ENCODE data around the gene CTR9.

The CTR9 gene

DNA sequence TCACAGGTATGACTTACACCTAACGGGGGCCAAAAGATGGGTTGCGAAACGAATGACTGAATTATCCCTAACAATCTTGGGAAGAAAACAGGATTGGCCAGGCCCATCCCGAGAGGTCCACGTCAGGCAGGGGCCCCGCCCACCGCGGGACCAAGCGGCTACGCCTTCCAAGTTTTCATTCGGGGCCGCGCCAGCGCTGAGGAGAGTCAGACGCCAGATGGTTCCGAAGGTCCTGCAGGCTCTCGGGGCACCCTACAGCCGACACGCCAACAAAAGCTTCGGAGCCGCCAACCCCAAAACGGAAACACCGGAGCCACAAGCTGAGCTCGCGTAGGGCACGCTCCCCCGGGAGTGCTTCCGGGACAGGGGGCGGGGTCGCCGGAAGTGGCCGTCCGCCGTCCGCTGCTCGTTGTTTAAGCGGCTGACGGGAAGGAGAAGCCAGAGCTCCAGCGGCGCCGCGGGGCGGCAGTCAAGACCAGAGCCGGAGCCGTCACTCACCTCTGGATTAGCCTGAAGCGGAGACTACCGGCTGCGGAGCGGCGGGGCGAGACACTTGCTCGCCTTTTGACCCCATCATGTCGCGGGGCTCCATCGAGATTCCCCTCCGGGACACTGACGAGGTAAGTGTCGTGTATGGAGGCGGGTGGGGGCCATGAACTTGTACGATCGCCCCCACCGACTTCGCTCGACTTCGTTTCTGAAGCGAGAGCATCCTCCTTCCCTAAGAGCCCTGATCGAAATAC lies at the start of gene CTR9:
CTR9 (plus strand) TSS at position 409 of the 743 bp plus-strand sequence; CDS start at position 576, 167 bp downstream.
- DNase-seq: peak; percentile 86

DNA sequence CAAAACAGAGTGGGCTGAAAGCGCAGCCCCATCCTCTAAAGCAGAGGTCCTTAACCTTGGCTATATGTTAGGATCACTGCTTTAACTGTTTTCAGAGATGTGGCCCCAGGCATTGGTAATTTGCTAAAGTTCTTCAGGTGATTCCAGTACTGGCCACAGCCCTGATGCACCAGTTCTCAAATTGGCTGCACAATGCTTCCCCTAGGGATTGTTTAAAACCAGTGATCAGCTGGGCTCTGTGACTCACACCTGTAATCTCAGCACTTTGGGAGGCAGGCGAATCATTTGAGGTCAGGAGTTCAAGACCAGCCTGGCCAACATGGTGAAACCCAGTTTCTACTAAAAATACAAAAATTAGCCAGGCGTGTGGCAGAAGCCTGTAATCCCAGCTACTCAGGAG lies 49.1 kb upstream of the CTR9 start:
- DNase-seq: no peak

DNA sequence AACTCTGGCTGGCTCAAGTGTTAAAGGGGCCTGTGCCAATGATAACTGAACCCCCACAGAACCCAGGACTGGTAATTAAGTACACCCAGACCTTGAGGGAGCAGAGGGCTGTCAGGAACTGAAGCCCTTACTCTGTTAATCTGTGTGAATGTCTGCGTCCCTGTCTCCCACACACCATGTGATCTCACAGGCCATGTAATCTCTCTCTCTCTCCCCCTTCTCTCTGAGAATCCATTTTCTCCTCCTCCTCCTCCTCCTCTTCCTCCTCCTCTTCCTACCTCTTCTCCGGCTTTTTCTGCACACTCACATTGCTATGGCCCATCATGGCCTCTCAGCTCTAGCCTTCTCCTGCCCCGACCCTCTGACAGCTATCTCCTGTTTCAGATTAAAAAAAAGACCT lies 42.9 kb upstream of the CTR9 start:
- DNase-seq: no peak

GRCh38 chr11:10709299-10710086 lies 41.6 kb upstream of the CTR9 start:
- DNase-seq: no peak

GRCh38 chr11:10715571-10715970 lies 35.5 kb upstream of the CTR9 start:
- no peak for DNase-seq

DNA sequence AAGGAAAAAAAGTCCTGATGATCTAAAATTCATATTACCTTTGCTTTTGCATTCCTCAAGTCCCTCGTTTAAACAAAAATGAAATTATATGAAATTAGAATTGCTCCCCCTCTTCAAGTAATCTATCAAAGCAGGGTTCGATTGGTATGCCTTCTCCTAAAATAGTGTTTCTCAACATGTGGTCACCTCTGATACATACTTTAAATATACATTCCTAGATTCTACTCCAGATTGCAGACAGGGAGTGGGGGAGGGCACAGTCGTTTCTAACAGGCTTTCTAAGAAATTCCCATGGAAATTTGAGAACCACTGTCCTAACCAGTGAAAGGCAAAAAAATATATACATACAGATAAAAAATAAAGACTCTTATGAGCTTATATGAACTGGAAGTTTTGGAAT lies 34.9 kb upstream of the CTR9 start:
- DNase-seq: no peak

- DNase-seq: no peak
These were observed 34.3 kb upstream of the CTR9 start for GRCh38 chr11:10716543-10717259.

DNA sequence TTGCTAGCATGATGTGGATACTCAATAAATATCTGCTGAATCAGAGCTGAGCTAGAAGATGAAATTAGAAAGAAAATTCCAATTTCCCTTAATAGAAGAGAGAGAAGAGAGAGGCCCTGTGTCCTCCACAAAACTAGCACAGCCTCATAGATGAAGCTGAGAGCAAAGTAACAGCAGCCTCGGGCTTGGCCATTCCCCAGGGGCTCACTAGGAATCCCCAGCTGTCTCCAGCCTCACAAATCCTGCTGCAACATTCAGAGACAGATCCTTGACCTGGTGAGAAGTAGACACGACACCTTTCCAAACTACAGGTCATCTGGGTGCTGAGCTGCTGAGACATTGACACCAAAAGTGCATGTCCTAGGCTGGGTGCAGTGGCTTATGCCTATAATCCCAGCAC lies 31.4 kb upstream of the CTR9 start:
- no peak for DNase-seq

DNA sequence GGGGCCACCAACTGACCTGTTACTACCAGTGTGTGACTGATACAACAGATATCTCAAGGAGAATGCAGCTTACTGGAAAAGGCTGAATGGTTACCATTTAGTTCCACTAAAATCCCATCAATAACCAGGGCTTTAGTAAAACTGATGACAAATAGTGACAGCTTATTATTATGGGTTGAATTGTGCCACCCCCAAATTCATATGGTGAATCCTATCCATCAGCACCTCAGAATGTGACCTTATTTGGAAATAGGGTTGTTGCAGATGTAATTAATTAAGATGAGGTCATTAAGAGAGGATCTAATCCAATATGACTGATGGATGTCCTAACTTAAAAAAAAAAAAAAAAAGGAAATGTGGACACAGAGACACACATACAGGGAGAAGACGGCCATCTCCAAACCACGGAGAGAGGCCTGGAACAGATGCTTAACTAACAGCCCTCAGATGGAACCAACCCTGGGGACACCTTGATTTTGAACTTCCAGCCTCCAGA lies 30.1 kb upstream of the CTR9 start:
- DNase-seq: no peak

DNA sequence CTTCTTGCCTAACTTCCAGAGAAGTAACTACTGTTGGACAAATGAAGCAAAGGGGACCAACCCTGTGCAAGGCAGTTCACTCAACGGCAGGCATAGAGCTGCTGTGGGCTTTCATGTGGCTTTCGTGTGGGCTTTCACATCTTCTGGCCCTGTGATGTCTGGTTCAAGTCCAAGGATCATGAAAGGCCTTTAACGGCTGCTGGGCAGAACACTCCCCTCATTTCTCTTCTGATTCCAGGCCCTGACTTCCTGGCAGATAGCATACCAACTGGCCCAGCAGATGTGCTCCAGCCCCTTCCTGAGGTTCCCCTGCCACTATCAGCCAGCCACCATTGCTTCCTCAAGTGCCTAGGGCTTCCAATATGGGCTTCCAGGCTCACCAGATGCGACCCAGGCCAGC lies 28.7 kb upstream of the CTR9 start:
- DNase-seq: no peak

DNA sequence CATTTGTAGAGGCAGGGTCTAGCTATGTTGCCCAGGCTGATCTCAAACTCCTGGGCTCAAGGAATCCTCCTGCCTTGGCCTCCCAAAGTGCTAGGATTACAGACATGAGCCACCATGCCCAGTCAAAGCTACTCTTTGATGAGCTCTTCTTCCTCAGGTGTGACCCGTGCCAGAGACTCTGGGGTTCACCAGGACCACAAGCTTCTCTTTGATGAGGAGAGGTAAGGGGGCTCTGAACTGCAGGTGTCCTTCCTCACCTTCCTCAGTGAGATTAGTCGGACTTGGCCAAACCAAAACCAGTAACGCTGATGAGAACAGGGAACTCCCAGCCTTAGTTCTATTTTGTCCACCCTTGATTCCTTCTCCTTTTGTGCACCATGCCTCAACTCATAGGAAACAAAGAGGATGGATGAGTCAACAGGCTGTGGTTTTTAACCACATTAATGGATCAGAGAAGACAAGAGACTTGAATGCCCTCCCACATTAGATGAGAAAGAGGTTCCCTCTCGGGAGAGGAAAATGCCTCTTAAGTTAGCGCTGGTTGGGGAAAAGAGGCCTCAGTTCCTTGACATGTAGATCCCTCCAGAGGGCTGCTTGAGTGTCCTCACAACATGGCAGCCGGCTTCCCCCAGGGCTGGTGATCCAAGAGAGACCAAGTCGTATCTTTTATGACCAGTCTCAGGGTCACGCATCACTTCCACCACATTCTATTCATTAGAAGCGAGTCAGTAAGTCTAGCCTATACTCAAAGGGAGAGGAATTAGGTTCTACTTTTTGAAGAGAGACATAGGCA lies 25.7 kb upstream of the CTR9 start:
- DNase-seq: peak; percentile 11

- no peak for DNase-seq
These were observed 25.2 kb upstream of the CTR9 start for GRCh38 chr11:10725907-10726253.

DNA sequence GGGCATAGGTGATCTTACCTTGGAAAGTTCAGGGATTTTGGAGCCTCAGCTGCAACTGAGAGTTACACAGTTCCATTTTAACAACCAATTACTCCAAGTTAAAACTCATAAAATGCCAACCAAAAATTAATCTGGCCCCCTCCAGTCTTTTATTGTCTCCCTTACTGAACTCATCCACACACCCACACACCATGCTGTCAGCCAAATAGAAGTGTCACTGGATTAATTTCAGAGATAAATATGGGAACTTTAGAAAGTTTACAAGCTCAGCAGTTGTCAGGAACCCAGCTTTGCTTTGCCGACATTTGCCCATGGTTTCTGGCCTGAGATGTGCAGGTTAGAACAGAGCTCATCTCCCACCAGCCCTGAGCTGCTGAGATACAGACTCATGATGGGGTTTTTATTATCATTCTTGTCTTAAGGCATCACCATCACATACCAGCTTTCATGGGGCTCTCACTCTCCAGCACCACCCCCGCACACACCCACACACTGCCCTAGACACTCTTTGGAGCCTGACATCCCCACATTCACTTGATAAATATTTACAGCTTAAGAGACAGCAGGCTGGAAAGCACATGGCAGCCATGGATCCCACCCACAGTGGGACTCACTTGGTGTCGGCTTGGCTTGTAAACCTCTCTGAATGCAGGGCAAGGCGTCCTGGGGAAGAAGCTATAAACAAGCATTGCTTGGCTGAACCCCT lies 23.7 kb upstream of the CTR9 start:
- no peak for DNase-seq

GRCh38 chr11:10728154-10728553 lies 22.9 kb upstream of the CTR9 start:
- DNase-seq: no peak

GRCh38 chr11:10728789-10729472 lies 22.1 kb upstream of the CTR9 start:
- DNase-seq: no peak

GRCh38 chr11:10730151-10730550 lies 20.9 kb upstream of the CTR9 start:
- DNase-seq: no peak

- DNase-seq: no peak
These were observed 19.9 kb upstream of the CTR9 start for GRCh38 chr11:10731064-10731680.

GRCh38 chr11:10735481-10736475 lies 15.3 kb upstream of the CTR9 start:
- DNase-seq: peak; percentile 86

DNA sequence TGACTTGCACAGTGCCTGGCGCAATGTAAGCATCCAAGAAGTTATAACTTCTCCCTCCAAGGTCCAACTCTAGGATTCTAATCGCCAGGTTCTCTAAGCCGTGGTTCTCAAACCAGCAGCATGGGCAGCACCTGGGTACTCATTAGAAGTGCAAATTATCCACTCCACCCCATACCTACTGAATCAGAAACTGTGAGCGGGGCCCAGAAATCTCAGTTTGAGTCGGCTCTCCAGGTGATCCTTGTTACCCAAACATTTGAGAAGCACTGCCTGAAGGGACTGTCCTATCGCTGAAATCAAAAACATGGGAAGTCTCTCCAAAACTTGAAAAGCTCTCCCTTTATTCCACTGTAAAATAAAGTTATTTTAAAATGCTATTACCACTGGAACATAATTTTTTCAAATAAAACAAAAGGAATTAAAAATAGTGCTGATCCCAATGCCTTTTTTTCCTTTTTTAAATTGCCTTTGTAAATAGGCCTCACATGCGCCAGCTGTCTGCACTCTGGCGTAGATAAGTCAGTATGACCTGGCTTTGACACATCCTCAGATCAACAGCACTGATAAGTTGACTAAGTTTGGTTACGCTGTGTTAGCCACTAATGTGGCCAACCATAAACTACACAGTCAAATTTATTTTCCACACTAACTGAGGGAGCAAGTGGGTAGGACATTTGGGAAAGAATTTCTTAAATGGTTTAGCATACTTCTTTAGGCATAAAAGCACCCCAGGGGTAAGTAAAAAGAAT lies 8.4 kb upstream of the CTR9 start:
- DNase-seq: no peak

Data from stimulated activated CD4-positive, alpha-beta T cell treated with anti-CD3 and anti-CD28 coated beads, Interleukin-12 subunit alpha, Interleukin-12 subunit beta, amount 100 ng/mL, for 4 hours (primary cell).